Hematopoietic multipotent progenitor cell treated with erythropoietin and hydrocortisone succinate and interleukin-3 and kit ligand, for 8 days (in vitro differentiated cells): Measurements from ENCODE around the gene SEMA3D.

Experiments used
- DNase-seq: peaks from one replicate; pipeline ENCODE4 v3.0.0-alpha.2; 2015

The SEMA3D gene

DNA sequence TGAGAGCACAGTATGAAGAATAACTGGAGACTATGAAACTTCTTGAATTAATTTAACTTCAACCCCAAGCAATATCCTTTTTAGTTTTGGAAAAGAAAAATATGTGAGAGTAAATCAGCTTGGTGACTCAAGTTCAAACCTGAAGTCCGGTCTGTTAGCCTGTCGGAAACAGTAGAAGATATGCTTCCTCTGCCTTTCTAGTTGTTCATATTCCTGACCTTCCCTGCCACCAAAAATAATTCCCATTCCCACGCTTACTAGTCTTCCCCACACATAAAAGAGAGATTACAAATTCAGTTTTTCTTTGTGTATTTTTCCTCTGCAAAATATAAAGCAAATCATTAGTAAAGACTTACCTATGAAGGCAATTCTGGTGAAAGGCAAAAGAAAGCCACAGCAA lies 3.6 kb downstream of the SEMA3D start:
- DNase-seq = no peak

DNA sequence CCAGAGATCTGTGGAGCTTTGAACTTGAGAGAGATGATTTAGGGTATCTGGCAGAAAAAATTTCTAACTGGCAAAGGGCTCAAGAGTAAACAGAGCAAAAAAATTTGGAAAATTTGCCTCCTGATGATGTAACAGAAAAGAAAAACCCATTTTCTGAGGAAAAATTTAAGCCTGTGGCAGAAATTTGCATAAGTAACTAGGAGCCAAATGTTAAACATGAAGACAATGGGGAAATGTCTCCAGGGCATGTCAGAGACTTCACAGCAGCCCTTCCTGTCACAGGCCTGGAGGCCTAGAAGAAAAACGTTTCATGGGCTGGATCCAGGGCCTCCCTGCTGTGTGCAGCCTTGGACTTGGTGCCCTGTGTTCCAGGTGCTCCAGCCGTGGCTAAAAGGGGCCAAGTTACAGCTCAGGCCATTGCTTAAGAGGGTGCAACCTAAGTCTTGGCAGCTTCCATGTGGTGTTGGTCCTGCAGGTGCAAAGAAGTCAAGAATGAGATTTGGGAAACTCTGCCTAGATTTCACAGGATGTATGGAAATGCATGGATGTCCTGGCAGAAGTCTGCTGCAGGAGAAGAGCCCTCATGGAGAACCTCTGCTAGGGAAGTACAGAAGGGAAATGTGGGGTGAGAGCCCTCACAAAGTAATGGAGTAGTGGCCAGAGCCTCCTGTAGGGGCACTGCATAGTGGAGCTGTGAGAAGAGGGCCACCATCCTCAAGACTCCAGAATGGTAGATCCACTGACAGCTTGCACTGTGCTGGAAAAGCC lies 8.1 kb downstream of the SEMA3D start:
- no peak for DNase-seq

DNA sequence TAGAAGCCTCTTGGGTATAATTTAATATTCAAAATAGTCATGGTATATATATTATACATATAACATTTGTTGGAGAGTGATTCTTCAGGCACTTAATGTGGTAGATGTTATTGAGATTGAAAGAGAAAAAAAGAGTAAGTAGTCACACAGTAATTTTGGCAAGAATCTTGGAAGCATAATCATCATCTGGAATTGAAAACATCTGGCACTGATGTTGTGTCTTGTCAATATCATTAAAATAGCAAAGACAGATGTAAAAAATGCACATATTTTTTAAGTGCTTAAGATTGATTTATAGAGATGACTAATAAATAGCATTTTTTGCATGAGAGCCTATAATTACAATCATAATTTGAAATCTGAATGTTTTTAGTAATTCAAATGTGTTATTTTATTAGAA lies 9.5 kb downstream of the SEMA3D start:
- no peak for DNase-seq

GRCh38 chr7:85176197-85176596 lies 10.7 kb downstream of the SEMA3D start:
- no peak for DNase-seq

- DNase-seq = no peak
These were observed 11.6 kb downstream of the SEMA3D start for GRCh38 chr7:85175217-85175616.

DNA sequence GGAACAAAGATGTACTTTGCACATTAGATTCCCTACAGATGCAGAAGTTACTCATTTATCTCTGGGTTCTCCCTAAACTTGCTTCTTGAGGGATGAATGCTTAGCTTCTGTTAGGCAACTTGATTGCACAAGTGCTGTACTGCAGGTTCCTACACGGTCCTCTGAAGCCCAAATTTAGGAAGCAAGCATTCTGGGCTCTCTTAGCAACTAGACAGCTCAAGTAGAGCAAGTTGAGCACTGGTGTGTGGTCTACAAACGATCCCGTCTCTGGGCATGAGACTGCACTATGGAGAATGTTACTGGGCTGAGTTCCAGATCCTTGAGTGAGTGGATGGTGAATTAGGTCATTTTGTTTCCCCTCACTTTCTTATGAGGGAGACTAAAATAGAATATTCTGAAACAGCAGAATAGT lies 14.3 kb downstream of the SEMA3D start:
- no peak for DNase-seq

DNA sequence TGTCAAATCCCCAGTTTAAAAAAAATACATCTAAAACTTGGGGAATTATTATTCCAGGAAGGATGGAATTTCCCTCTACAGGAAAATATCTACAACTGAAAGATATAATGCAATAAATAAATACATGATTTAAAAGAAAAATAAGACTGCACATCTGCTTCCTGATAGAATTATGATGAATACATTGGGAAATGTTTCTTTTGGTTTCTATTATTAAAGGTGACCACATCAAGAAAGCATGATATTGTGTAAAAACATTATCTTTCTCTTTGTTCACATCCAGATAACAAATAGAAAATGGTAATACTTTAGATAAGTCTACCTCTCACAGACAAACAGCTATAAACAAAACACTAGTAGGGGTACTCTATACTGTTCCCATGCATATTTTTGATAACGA lies 19.2 kb downstream of the SEMA3D start:
- no peak for DNase-seq

DNA sequence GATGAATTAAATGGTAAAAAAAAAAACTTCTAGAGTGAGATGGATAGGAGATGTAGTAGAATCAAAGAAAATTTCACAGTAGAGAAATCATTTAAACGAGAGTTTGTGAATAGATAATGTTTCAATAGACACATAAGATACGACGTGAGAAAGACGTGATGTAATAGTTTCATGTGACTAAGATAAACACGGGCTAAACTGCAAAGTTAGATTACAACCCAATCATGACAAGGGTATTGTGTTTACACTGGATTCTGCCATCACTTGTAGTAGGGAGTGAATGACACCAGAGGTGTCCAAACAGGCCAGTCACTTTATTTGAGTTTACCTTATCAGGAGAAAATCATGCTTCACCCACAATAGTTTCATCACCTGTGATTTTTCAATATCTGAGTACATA lies 21.6 kb downstream of the SEMA3D start:
- DNase-seq = no peak

DNA sequence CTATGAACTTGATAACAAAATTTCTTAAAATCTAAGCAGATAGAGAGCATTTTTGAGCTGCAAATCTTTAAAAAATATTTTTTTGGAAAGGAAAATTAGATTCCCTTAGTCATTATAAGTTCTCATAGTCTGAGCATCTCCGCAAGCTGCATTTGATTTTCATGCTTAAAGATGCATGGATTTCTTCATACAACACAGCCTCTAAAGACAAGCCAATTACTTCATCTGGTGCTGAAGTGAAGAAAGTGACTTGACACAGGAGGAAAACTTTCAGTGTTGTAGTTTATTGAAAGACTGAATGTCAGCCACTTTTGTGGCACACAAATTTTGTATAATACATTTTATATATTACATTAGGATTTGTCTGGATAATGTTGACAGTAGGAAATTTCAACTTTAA lies 22.5 kb downstream of the SEMA3D start:
- DNase-seq = no peak

- DNase-seq = no peak
These were observed 24.1 kb downstream of the SEMA3D start for GRCh38 chr7:85162721-85163120.

DNA sequence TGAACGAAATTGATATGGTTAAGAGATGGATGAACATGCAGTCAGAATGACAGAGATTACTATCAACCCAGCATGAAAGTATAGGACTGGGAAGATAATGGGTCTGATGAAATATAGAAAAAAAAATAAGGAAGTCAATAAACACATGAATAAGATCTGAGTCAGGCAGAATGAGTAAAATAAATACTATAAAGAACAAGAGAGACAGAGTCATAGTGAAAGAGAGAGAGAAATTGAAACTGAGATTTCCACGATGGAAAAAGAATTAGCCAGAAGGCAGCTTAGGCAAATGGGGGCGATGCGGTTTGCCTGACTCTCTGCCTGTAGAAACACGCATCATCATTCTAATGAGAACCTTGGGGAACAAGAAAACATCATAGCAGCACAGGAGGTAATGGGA lies 26.6 kb downstream of the SEMA3D start:
- no peak for DNase-seq

GRCh38 chr7:85159003-85159402 lies 27.9 kb downstream of the SEMA3D start:
- DNase-seq = no peak

- DNase-seq = no peak
These were observed 30.1 kb downstream of the SEMA3D start for GRCh38 chr7:85156661-85157208.

DNA sequence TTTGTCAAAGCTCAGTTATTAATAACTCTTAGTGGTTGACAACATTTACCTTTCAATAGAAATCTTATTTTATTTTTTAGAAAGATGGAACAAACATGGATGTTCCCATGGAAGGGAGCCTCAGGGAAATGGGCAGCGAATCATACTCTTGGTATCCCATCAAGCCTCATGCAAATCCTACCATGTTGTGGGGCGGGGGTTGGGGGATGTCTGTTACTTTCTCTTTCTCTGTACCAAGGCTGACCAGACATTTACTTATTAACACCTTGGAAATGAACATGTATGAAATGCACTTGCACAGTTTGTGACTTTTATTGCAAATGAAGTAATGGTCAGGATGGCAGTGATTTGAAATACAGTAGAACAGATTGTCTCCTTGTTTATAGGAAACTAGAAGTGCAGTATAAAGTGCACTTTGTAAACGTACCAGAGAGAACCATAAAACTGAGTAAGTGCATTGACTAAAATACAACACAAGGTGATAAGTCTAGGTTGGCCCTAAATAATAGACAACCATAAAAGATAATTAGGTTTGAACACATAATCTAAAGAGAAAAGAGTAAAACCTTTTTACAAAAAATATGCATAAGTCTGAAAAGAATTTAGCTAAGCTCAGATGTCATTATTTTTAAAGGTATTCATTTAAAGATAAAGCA lies 32.4 kb downstream of the SEMA3D start:
- DNase-seq = no peak

GRCh38 chr7:85153715-85154114 lies 33.1 kb downstream of the SEMA3D start:
- no peak for DNase-seq

DNA sequence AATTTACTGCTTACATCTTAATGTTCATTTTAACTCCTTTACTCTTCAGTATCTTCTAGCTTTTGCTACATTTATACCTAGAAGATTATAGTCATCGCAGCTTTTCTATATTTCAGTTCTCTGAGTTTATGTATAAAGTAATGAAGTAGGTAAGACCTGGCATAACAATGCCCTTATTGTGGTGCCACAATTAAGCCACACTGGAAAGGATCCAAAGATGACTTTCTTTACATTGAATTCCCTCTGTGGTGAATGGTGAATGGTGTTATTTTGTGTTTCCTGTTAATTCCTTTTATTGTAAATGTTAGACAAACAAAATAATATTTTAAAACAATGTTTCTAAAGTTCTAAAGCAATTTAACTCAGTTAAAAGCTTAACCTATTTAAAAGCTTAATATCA lies 36.2 kb downstream of the SEMA3D start:
- no peak for DNase-seq

DNA sequence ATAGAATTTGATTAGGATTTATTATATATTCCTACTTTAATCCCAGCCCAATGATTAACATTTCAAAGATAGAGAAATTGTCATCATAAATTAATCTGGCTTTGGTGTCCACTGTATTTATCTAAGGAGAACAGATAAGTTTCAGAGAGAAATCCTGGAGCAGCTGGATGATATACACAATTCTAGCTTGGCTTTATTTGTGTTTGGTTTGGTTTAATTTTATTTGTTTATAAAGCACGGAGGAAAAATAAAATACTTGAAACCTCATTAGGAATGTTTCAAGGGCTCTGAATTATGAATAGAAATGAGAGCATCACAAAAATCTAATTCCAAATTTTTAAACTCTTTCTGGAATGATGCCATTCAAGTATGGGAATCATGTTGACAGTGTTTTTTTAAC lies 42.1 kb downstream of the SEMA3D start:
- no peak for DNase-seq

GRCh38 chr7:85135977-85136376 lies 50.9 kb downstream of the SEMA3D start:
- DNase-seq = no peak

- DNase-seq = no peak
These were observed 53.3 kb downstream of the SEMA3D start for GRCh38 chr7:85133560-85133959.

DNA sequence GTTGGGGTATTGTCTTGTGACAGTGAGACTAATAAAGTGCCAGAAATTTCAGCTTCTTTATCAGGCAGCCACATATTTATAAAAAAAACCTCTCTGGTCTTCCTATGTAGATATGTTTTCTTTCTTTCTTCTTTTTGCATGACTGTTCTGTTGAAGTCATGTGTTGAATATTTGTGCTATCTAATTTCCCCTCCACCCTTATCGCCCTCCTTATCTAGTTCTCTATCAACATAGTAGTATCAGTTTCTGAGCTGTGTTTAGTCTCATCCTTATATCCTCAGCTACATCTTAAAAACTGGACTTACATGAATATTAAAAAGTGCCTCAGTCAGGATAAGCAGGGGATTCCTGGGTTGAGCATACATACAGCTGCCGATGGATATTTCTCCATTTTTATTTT lies 53.9 kb downstream of the SEMA3D start:
- DNase-seq = no peak

DNA sequence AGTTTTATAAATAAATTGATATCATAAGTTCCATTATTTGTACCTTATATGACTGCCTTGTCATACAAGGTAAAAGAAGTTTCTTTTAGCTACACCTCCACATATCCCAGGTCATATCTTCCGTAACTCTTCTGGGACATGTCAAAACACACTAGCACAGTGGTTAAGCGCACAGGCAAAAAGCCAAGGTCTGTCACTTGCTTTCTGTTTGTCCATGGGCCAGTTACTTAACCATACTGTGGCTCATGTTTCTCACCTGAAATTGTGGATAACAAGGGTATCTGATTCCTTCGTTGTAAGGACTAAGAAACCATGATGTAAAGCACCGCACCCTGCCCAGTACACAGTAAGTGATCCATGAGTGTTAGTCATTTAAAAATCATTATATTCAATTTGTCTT lies 56.2 kb downstream of the SEMA3D start:
- no peak for DNase-seq

GRCh38 chr7:85126383-85126782 lies 60.5 kb downstream of the SEMA3D start:
- DNase-seq = no peak

- no peak for DNase-seq
These were observed 61.2 kb downstream of the SEMA3D start for GRCh38 chr7:85125651-85126131.

DNA sequence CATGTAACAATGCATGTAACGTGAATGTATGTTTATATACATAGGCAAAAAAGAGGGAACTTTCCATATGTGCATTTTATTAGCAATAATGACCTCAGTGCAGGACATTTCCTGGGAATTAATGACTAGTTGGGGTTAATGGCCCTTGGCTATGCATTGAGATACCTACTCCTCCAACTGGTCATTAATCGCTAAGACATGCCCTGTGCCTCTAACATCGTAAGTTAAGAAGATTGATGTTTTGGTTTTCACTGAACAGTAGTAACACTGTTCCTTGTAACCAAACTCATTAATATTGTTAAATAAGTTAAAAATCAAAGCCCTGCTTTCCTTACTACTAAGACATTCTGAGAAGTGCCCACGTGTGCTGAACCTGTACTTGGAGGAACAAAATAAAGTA lies 61.7 kb downstream of the SEMA3D start:
- no peak for DNase-seq
